CD4-positive, alpha-beta T cell treated with Interleukin-21 for 1 hour (primary cell): ENCODE results near the gene FRAT2.
A peak's percentile ranks its signal among the peaks of the same experiment; 100 is the strongest.

Experiments used
- DNase-seq: peaks from one replicate; pipeline ENCODE4 v3.0.0-alpha.2; 2020

Gene FRAT2

GRCh38 chr10:97334370-97335175 lies at the start of gene FRAT2:
Gene FRAT2, minus strand, starts transcription at chr10:97334729. Its CDS starts 157 bp downstream, at chr10:97334572.
- peak; percentile 89 for DNase-seq

- no peak for DNase-seq
These were observed 49.6 kb upstream of the FRAT2 start for GRCh38 chr10:97384156-97384555.

- DNase-seq, result peak; percentile 1
These were observed 48.6 kb upstream of the FRAT2 start for GRCh38 chr10:97383159-97383558.

- no peak for DNase-seq
These were observed 47.1 kb upstream of the FRAT2 start for GRCh38 chr10:97381626-97382025.

- no peak for DNase-seq
These were observed 46.0 kb upstream of the FRAT2 start for GRCh38 chr10:97380516-97380915.

GRCh38 chr10:97378933-97379921 lies 44.7 kb upstream of the FRAT2 start:
- no peak for DNase-seq

- no peak for DNase-seq
These were observed 41.9 kb upstream of the FRAT2 start for GRCh38 chr10:97376413-97376812.

- no peak for DNase-seq
These were observed 38.9 kb upstream of the FRAT2 start for GRCh38 chr10:97373456-97373855.

GRCh38 chr10:97372233-97372875 lies 37.8 kb upstream of the FRAT2 start:
- no peak for DNase-seq

- no peak for DNase-seq
These were observed 37.2 kb upstream of the FRAT2 start for GRCh38 chr10:97371696-97372095.

GRCh38 chr10:97367126-97367649 lies 32.7 kb upstream of the FRAT2 start:
- DNase-seq, result no peak

- DNase-seq, result no peak
These were observed 32.0 kb upstream of the FRAT2 start for GRCh38 chr10:97366572-97366971.

GRCh38 chr10:97365761-97366351 lies 31.3 kb upstream of the FRAT2 start:
- DNase-seq, result no peak

- no peak for DNase-seq
These were observed 28.5 kb upstream of the FRAT2 start for GRCh38 chr10:97363071-97363470.

- DNase-seq, result no peak
These were observed 27.9 kb upstream of the FRAT2 start for GRCh38 chr10:97362310-97363033.

- DNase-seq, result no peak
These were observed 27.0 kb upstream of the FRAT2 start for GRCh38 chr10:97361537-97361901.

GRCh38 chr10:97360705-97361536 lies 26.4 kb upstream of the FRAT2 start:
- DNase-seq, result no peak

GRCh38 chr10:97358781-97359180 lies 24.3 kb upstream of the FRAT2 start:
- DNase-seq, result no peak

GRCh38 chr10:97358349-97358748 lies 23.8 kb upstream of the FRAT2 start:
- no peak for DNase-seq

GRCh38 chr10:97356918-97357317 lies 22.4 kb upstream of the FRAT2 start:
- DNase-seq, result no peak
